Loucy (cell line): ENCODE results near the gene STK32C.

Source experiments
- CTCF ChIP-seq: fragments of 200-600 bp; sonication (generic); conservative IDR thresholded peaks from 2 replicates; pipeline ENCODE4 v1.5.1; 2014; ENCODE audit warnings: mild to moderate bottlenecking, antibody characterized with exemption, low read length
- EZH2phosphoT487 ChIP-seq: fragments of 200-600 bp; IDR thresholded peaks from 2 replicates; pipeline ENCODE4 v1.6.1; 2018; ENCODE audit warnings: antibody characterized with exemption, mild to moderate bottlenecking, moderate library complexity, borderline replicate concordance

GRCh38 chr10:132246296-132246695 lies 61.5 kb downstream of the STK32C start:
- TF ChIP-seq CTCF: no peak
- TF ChIP-seq EZH2phosphoT487: no peak
